WTC11 (cell line): ENCODE results near the gene LRRC17. TPM values are rescaled to one million over a fixed set of nuclear protein-coding genes. Genes with fewer than 3 reads are reported as not detected.

Experiments
- ATAC-seq: fragments of 200-7000 bp; cut with Tn5 transposase; 2 replicates; pipeline ENCODE4 v1.10.0; 2021; ENCODE audit warnings: mild to moderate bottlenecking, moderate library complexity
- CTCF ChIA-PET: fragments of 300-600 bp; sonication (Branson Sonifier 250); formaldehyde crosslinking; loops from one replicate; lab custom pipeline; 2021; ENCODE audit warnings: antibody characterized with exemption; lab: Charles Lee
- POLR2A ChIA-PET: fragments of 350-600 bp; sonication (Branson Sonifier 250); formaldehyde crosslinking; loops from one replicate; lab custom pipeline; 2021; ENCODE audit warnings: antibody characterized with exemption; lab: Charles Lee
- DNase-seq: peaks from one replicate; pipeline ENCODE4 v3.0.0; 2021; ENCODE audit warnings: low spot score
- H3K27ac Mint-ChIP-seq: 2 replicates; pipeline ENCODE4 v1.8.0; 2021; ENCODE audit warnings: mixed read lengths
- H3K27me3 Mint-ChIP-seq: 2 replicates; pipeline ENCODE4 v1.8.0; 2021; ENCODE audit warnings: low read depth, mild to moderate bottlenecking, moderate library complexity, mixed read lengths
- H3K36me3 Mint-ChIP-seq: 2 replicates; pipeline ENCODE4 v1.8.0; 2021; ENCODE audit warnings: mixed read lengths
- H3K4me1 Mint-ChIP-seq: 2 replicates; pipeline ENCODE4 v1.8.0; 2022; ENCODE audit warnings: mixed read lengths
- H3K4me3 Mint-ChIP-seq: 2 replicates; pipeline ENCODE4 v1.8.0; 2021; ENCODE audit warnings: mild to moderate bottlenecking, moderate library complexity, mixed read lengths
- H3K9me3 Mint-ChIP-seq: 2 replicates; pipeline ENCODE4 v1.8.0; 2021; ENCODE audit warnings: mixed read lengths
- ATF3 ChIP-seq: sonication (generic); formaldehyde crosslinking; conservative IDR thresholded peaks from 2 replicates; pipeline ENCODE4 v1.8.1; 2022; ENCODE audit warnings: mild to moderate bottlenecking, missing genetic modification reagents
- CBFB ChIP-seq: sonication (generic); formaldehyde crosslinking; IDR thresholded peaks from 2 replicates; pipeline ENCODE4 v1.8.1; 2022; ENCODE audit warnings: mild to moderate bottlenecking, low read depth, missing genetic modification reagents
- CDX4 ChIP-seq: fragments of 250-450 bp; sonication (Bioruptor Pico); IDR thresholded peaks from 2 replicates; pipeline ENCODE4 v1.9.0; 2021; ENCODE audit warnings: moderate library complexity, mild to moderate bottlenecking, inconsistent platforms, borderline replicate concordance
- CREB1 ChIP-seq: sonication (generic); formaldehyde crosslinking; IDR thresholded peaks from 2 replicates; pipeline ENCODE4 v1.8.0; 2023; ENCODE audit warnings: mild to moderate bottlenecking, missing genetic modification reagents
- ETV6 ChIP-seq: sonication (generic); formaldehyde crosslinking; IDR thresholded peaks from 2 replicates; pipeline ENCODE4 v1.8.1; 2022; ENCODE audit warnings: mild to moderate bottlenecking, missing genetic modification reagents
- GRHL2 ChIP-seq: fragments of 250-450 bp; sonication (Bioruptor Pico); IDR thresholded peaks from 2 replicates; pipeline ENCODE4 v1.8.0; 2022; ENCODE audit warnings: mild to moderate bottlenecking, moderate library complexity; ENCODE audit not compliant: insufficient replicate concordance, severe bottlenecking
- JAZF1 ChIP-seq: fragments of 250-450 bp; sonication (Bioruptor Pico); IDR thresholded peaks from 2 replicates; pipeline ENCODE4 v1.9.0; 2021; ENCODE audit warnings: moderate library complexity, mild to moderate bottlenecking, inconsistent platforms
- MAX ChIP-seq: sonication (generic); formaldehyde crosslinking; IDR thresholded peaks from 2 replicates; pipeline ENCODE4 v1.8.0; 2022; ENCODE audit warnings: mild to moderate bottlenecking, missing genetic modification reagents
- NFATC4 ChIP-seq: fragments of 250-450 bp; sonication (Bioruptor Pico); IDR thresholded peaks from 2 replicates; pipeline ENCODE4 v1.9.0; 2021; ENCODE audit warnings: mild to moderate bottlenecking
- NFE2L1 ChIP-seq: sonication (generic); formaldehyde crosslinking; IDR thresholded peaks from 2 replicates; pipeline ENCODE4 v1.8.1; 2023; ENCODE audit warnings: missing genetic modification reagents
- NFYB ChIP-seq: sonication (generic); formaldehyde crosslinking; conservative IDR thresholded peaks from 2 replicates; pipeline ENCODE4 v1.8.0; 2022; ENCODE audit warnings: low read depth, missing genetic modification reagents
- NR3C1 ChIP-seq: sonication (generic); formaldehyde crosslinking; conservative IDR thresholded peaks from 2 replicates; pipeline ENCODE4 v1.8.1; 2023; ENCODE audit warnings: low read depth, mild to moderate bottlenecking, missing genetic modification reagents
- TCF7 ChIP-seq: sonication (generic); formaldehyde crosslinking; IDR thresholded peaks from 2 replicates; pipeline ENCODE4 v1.8.0; 2022; ENCODE audit warnings: mild to moderate bottlenecking, low read depth, missing genetic modification reagents, moderate library complexity
- ZMAT4 ChIP-seq: fragments of 250-450 bp; sonication (Bioruptor Pico); IDR thresholded peaks from 2 replicates; pipeline ENCODE4 v1.9.0; 2021; ENCODE audit warnings: mild to moderate bottlenecking
- ZNF416 ChIP-seq: fragments of 250-450 bp; sonication (Bioruptor Pico); IDR thresholded peaks from 2 replicates; pipeline ENCODE4 v1.9.0; 2021; ENCODE audit warnings: mild to moderate bottlenecking, inconsistent platforms
- ZNF671 ChIP-seq: fragments of 250-450 bp; sonication (Bioruptor Pico); IDR thresholded peaks from 2 replicates; pipeline ENCODE4 v1.8.0; 2021; ENCODE audit warnings: mild to moderate bottlenecking
- total RNA-seq: library from RNA; stranded (reverse); gene quantifications from 3 replicates; pipeline ENCODE4 v1.2.3, GENCODE V29; 2021
- TF ChIP-seq, protein P1 (sequence below): sonication (generic); formaldehyde crosslinking; conservative IDR thresholded peaks from 2 replicates; pipeline ENCODE4 v1.8.1; 2023; ENCODE audit warnings: mild to moderate bottlenecking, low read depth, missing genetic modification reagents, moderate library complexity

LRRC17 gene
- total RNA-seq, 1 experiment from 2014 or later, result 1.6 TPM

GRCh38 chr7:102918845-102919244 lies 6.0 kb downstream of the LRRC17 start:
- ChIA-PET CTCF (interaction anchor here (0.9 kb wide), 1 partner anchor 143 kb away, joined by 7 read pairs; no protein-coding TSS in a partner anchor), POLR2A (no interaction called here)
- no peaks in the 10 kb centered on the region for H3K9me3 Mint-ChIP-seq
- H3K4me1 Mint-ChIP-seq, result peaks cover 25% of the 10 kb centered on the region
- H3K36me3 Mint-ChIP-seq, result no peaks in the 10 kb centered on the region
- no peak overlapping the region for H3K27ac Mint-ChIP-seq
- ATAC-seq (no peak), DNase-seq (no peak)
- H3K4me3 Mint-ChIP-seq, result no peak overlapping the region
- no peaks in the 10 kb centered on the region for H3K27me3 Mint-ChIP-seq
- TF ChIP-seq NR3C1 (CRISPR knock-in tag) (no peak), CDX4 (CRISPR knock-in tag) (no peak), NFYB (CRISPR knock-in tag) (no peak), JAZF1 (CRISPR knock-in tag) (no peak), ZNF671 (no peak), CBFB (no peak), GRHL2 (no peak), MAX (no peak), ZNF416 (CRISPR knock-in tag) (no peak)

GRCh38 chr7:102925976-102926782 lies 13.4 kb downstream of the LRRC17 start:
- H3K4me3 Mint-ChIP-seq, result no peak overlapping the region

GRCh38 chr7:102926783-102927140 lies 14.0 kb downstream of the LRRC17 start:
- CTCF ChIA-PET, result interaction anchor here (0.8 to 1.2 kb wide), 2 partner anchors 10 kb away, joined by 3 to 4 read pairs; no protein-coding TSS in a partner anchor
- H3K4me3 Mint-ChIP-seq, result no peak overlapping the region
- TF ChIP-seq CREB1 (CRISPR knock-in tag), result no peak
- no peak for TF ChIP-seq ATF3 (CRISPR knock-in tag)
- TF ChIP-seq NFE2L1 (CRISPR knock-in tag), result no peak
- TF ChIP-seq, all 79 proteins: peak for 0

More at GRCh38 chr7:102925976-102926782, 13.4 kb downstream of the LRRC17 start:
- CTCF ChIA-PET, result interaction anchor here (0.5 to 1.2 kb wide), 2 partner anchors 9 to 10 kb away, joined by 4 to 6 read pairs; no protein-coding TSS in a partner anchor
- ATAC-seq, result no peak
- POLR2A ChIA-PET, result interaction anchor here (0.6 kb wide), 2 partner anchors 10 to 83 kb away, joined by 4 read pairs; no protein-coding TSS in a partner anchor
- no peak for TF ChIP-seq NFATC4 (CRISPR knock-in tag)
- TF ChIP-seq TCF7 (CRISPR knock-in tag), result no peak
- TF ChIP-seq ZMAT4, result no peak
- no peak for TF ChIP-seq ETV6 (CRISPR knock-in tag)
- no peak for TF ChIP-seq ZNF671
- TF ChIP-seq, protein P1, sequence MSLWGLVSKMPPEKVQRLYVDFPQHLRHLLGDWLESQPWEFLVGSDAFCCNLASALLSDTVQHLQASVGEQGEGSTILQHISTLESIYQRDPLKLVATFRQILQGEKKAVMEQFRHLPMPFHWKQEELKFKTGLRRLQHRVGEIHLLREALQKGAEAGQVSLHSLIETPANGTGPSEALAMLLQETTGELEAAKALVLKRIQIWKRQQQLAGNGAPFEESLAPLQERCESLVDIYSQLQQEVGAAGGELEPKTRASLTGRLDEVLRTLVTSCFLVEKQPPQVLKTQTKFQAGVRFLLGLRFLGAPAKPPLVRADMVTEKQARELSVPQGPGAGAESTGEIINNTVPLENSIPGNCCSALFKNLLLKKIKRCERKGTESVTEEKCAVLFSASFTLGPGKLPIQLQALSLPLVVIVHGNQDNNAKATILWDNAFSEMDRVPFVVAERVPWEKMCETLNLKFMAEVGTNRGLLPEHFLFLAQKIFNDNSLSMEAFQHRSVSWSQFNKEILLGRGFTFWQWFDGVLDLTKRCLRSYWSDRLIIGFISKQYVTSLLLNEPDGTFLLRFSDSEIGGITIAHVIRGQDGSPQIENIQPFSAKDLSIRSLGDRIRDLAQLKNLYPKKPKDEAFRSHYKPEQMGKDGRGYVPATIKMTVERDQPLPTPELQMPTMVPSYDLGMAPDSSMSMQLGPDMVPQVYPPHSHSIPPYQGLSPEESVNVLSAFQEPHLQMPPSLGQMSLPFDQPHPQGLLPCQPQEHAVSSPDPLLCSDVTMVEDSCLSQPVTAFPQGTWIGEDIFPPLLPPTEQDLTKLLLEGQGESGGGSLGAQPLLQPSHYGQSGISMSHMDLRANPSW, result no peak
- TF ChIP-seq, all 79 proteins: peak for 0
- DNase-seq, result no peak
- no peaks in the 10 kb centered on the region for H3K9me3 Mint-ChIP-seq
- H3K27ac Mint-ChIP-seq, result no peak overlapping the region
- H3K4me1 Mint-ChIP-seq, result peaks cover 25% of the 10 kb centered on the region
- no peaks in the 10 kb centered on the region for H3K36me3 Mint-ChIP-seq
- H3K27me3 Mint-ChIP-seq, result no peaks in the 10 kb centered on the region

More at GRCh38 chr7:102926783-102927140, 14.0 kb downstream of the LRRC17 start:
- POLR2A ChIA-PET, result interaction anchor here (2.2 kb wide), 1 partner anchor 148 kb away, joined by 8 read pairs; the partner anchor contains the start of genes ARMC10 and FBXL13
- ATAC-seq, result no peak
- Mint-ChIP-seq H3K36me3 (no peaks in the 10 kb centered on the region), H3K27me3 (no peaks in the 10 kb centered on the region), H3K27ac (no peak overlapping the region), H3K9me3 (no peaks in the 10 kb centered on the region), H3K4me1 (peaks cover 25% of the 10 kb centered on the region)
- no peak for DNase-seq
